Measurements from ENCODE around the gene SLIT3.

The SLIT3 gene

GRCh38 chr5:168851902-168852321 lies 449.0 kb downstream of the SLIT3 start (continued):
- TF ChIP-seq ZNF624 (tag by site-specific recombination; IDR thresholded peaks at IDR 0.05): no peak
- no peak for TF ChIP-seq ZNF555 (tag by site-specific recombination; conservative IDR thresholded peaks at IDR 0.05)
- no peak for TF ChIP-seq ZBTB26 (tag by site-specific recombination; optimal IDR thresholded peaks at IDR 0.05)
- TF ChIP-seq, protein P1, sequence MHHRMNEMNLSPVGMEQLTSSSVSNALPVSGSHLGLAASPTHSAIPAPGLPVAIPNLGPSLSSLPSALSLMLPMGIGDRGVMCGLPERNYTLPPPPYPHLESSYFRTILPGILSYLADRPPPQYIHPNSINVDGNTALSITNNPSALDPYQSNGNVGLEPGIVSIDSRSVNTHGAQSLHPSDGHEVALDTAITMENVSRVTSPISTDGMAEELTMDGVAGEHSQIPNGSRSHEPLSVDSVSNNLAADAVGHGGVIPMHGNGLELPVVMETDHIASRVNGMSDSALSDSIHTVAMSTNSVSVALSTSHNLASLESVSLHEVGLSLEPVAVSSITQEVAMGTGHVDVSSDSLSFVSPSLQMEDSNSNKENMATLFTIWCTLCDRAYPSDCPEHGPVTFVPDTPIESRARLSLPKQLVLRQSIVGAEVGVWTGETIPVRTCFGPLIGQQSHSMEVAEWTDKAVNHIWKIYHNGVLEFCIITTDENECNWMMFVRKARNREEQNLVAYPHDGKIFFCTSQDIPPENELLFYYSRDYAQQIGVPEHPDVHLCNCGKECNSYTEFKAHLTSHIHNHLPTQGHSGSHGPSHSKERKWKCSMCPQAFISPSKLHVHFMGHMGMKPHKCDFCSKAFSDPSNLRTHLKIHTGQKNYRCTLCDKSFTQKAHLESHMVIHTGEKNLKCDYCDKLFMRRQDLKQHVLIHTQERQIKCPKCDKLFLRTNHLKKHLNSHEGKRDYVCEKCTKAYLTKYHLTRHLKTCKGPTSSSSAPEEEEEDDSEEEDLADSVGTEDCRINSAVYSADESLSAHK (tag by site-specific recombination; IDR thresholded peaks at IDR 0.05): peak; percentile 19; the same call in 1 of the 2 replicates
- no peak for TF ChIP-seq ZNF664 (tag by site-specific recombination; IDR thresholded peaks at IDR 0.05)
- no peak for TF ChIP-seq ZNF202 (tag by site-specific recombination; IDR thresholded peaks at IDR 0.05; ENCODE audit: borderline replicate concordance)
- TF ChIP-seq KLF16 (tag by site-specific recombination; IDR thresholded peaks at IDR 0.05): no peak
- TF ChIP-seq ZNF433 (tag by site-specific recombination; IDR thresholded peaks at IDR 0.05; ENCODE audit: low read depth): no peak
- TF ChIP-seq OVOL3 (tag by site-specific recombination; IDR thresholded peaks at IDR 0.05): no peak
- TF ChIP-seq ZNF514 (tag by site-specific recombination; IDR thresholded peaks at IDR 0.05): no peak
- no peak for TF ChIP-seq ZNF394 (tag by site-specific recombination; IDR thresholded peaks at IDR 0.05; ENCODE audit: borderline replicate concordance)
- no peak for TF ChIP-seq ZNF571 (tag by site-specific recombination; IDR thresholded peaks at IDR 0.05)
- TF ChIP-seq WT1 (tag by site-specific recombination; IDR thresholded peaks at IDR 0.05): peak; percentile 77
- peak; percentile 95 for TF ChIP-seq MYNN (tag by site-specific recombination; IDR thresholded peaks at IDR 0.05; ENCODE audit: borderline replicate concordance)
- no peak for TF ChIP-seq GLI4 (tag by site-specific recombination; IDR thresholded peaks at IDR 0.05)
- TF ChIP-seq ZNF560 (tag by site-specific recombination; IDR thresholded peaks at IDR 0.05; ENCODE audit: borderline replicate concordance): no peak
- TF ChIP-seq SETDB1 (IDR thresholded peaks at IDR 0.05; ENCODE audit: insufficient read length, low read length): no peak
- no peak for TF ChIP-seq SP3 (tag by site-specific recombination; IDR thresholded peaks at IDR 0.05)
- no peak for TF ChIP-seq ZNF138 (tag by site-specific recombination; IDR thresholded peaks at IDR 0.05; ENCODE audit: borderline replicate concordance)
- 0 out of 2 replicates have a peak, but pooled peaks have one; percentile 19 for TF ChIP-seq ZNF366 (tag by site-specific recombination; conservative IDR thresholded peaks at IDR 0.05)
- no peak for TF ChIP-seq ZNF747 (tag by site-specific recombination; IDR thresholded peaks at IDR 0.05)
- no peak for TF ChIP-seq KLF1 (tag by site-specific recombination; IDR thresholded peaks at IDR 0.05)
- TF ChIP-seq, protein P2, sequence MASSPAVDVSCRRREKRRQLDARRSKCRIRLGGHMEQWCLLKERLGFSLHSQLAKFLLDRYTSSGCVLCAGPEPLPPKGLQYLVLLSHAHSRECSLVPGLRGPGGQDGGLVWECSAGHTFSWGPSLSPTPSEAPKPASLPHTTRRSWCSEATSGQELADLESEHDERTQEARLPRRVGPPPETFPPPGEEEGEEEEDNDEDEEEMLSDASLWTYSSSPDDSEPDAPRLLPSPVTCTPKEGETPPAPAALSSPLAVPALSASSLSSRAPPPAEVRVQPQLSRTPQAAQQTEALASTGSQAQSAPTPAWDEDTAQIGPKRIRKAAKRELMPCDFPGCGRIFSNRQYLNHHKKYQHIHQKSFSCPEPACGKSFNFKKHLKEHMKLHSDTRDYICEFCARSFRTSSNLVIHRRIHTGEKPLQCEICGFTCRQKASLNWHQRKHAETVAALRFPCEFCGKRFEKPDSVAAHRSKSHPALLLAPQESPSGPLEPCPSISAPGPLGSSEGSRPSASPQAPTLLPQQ (tag by site-specific recombination; IDR thresholded peaks at IDR 0.05): no peak
- TF ChIP-seq, protein P3, sequence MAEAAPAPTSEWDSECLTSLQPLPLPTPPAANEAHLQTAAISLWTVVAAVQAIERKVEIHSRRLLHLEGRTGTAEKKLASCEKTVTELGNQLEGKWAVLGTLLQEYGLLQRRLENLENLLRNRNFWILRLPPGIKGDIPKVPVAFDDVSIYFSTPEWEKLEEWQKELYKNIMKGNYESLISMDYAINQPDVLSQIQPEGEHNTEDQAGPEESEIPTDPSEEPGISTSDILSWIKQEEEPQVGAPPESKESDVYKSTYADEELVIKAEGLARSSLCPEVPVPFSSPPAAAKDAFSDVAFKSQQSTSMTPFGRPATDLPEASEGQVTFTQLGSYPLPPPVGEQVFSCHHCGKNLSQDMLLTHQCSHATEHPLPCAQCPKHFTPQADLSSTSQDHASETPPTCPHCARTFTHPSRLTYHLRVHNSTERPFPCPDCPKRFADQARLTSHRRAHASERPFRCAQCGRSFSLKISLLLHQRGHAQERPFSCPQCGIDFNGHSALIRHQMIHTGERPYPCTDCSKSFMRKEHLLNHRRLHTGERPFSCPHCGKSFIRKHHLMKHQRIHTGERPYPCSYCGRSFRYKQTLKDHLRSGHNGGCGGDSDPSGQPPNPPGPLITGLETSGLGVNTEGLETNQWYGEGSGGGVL (tag by site-specific recombination; IDR thresholded peaks at IDR 0.05): no peak
- TF ChIP-seq, protein P4, sequence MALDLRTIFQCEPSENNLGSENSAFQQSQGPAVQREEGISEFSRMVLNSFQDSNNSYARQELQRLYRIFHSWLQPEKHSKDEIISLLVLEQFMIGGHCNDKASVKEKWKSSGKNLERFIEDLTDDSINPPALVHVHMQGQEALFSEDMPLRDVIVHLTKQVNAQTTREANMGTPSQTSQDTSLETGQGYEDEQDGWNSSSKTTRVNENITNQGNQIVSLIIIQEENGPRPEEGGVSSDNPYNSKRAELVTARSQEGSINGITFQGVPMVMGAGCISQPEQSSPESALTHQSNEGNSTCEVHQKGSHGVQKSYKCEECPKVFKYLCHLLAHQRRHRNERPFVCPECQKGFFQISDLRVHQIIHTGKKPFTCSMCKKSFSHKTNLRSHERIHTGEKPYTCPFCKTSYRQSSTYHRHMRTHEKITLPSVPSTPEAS (tag by site-specific recombination; IDR thresholded peaks at IDR 0.05): no peak
- TF ChIP-seq SALL2 (tag by site-specific recombination; IDR thresholded peaks at IDR 0.05; ENCODE audit: borderline replicate concordance): no peak
- TF ChIP-seq REST (tag by site-specific recombination; IDR thresholded peaks at IDR 0.05): no peak
- TF ChIP-seq ZNF248 (tag by site-specific recombination; IDR thresholded peaks at IDR 0.05): no peak
- TF ChIP-seq ZNF600 (tag by site-specific recombination; IDR thresholded peaks at IDR 0.05): no peak
- TF ChIP-seq ZNF140 (tag by site-specific recombination; IDR thresholded peaks at IDR 0.05): no peak
